SK-N-SH treated with all-trans-retinoic acid at 6 μM for 48 hours (cell line): ENCODE results near the gene ZMYND8.

Experiments used
- ARNTL ChIP-seq: fragments of 450-650 bp; formaldehyde crosslinking; IDR thresholded peaks from 2 replicates; pipeline ENCODE4 v1.5.0; 2020; ENCODE audit warnings: low read depth, mild to moderate bottlenecking, moderate library complexity, borderline replicate concordance
- RARB ChIP-seq: fragments of 250-450 bp; sonication (Bioruptor Pico); IDR thresholded peaks from 2 replicates; pipeline ENCODE4 v1.8.0; 2021; ENCODE audit warnings: mild to moderate bottlenecking, moderate library complexity

- TF ChIP-seq ARNTL (CRISPR knock-in tag) (no peak), RARB (CRISPR knock-in tag) (no peak)
Measured at GRCh38 chr20:47343007-47343472, 13.5 kb downstream of the ZMYND8 start.
